ENCODE measurements around the gene P4HA3.

Gene P4HA3

GRCh38 chr11:74262725-74263124 is 48.7 kb downstream of the P4HA3 start:
- no peak for DNase-seq (ENCODE audit: low read depth)

GRCh38 chr11:74257959-74258553 is 53.4 kb downstream of the P4HA3 start:
- no peak for DNase-seq (ENCODE audit: low read depth)

- DNase-seq (ENCODE audit: low read depth), result no peak
Observed at GRCh38 chr11:74256378-74257133, 54.9 kb downstream of the P4HA3 start.

GRCh38 chr11:74255741-74256375 is 55.6 kb downstream of the P4HA3 start:
- DNase-seq (ENCODE audit: low read depth), result no peak

GRCh38 chr11:74253361-74253760 is 58.1 kb downstream of the P4HA3 start:
- no peak for DNase-seq (ENCODE audit: low read depth)

- DNase-seq (ENCODE audit: low read depth), result no peak
Observed at GRCh38 chr11:74249496-74249895, 61.9 kb downstream of the P4HA3 start.

- DNase-seq (ENCODE audit: low read depth), result no peak
Observed at GRCh38 chr11:74248469-74248868, 63.0 kb downstream of the P4HA3 start.

GRCh38 chr11:74238243-74238642 is 73.2 kb downstream of the P4HA3 start:
- no peak for DNase-seq (ENCODE audit: low read depth)

- DNase-seq (ENCODE audit: low read depth), result no peak
Observed at GRCh38 chr11:74237541-74237940, 73.9 kb downstream of the P4HA3 start.

- no peak for DNase-seq (ENCODE audit: low read depth)
Observed at GRCh38 chr11:74235121-74235520, 76.3 kb downstream of the P4HA3 start.

- no peak for DNase-seq (ENCODE audit: low read depth)
Observed at GRCh38 chr11:74233683-74234082, 77.8 kb downstream of the P4HA3 start.

- DNase-seq (ENCODE audit: low read depth), result no peak
Observed at GRCh38 chr11:74232311-74232950, 79.0 kb downstream of the P4HA3 start.

- no peak for DNase-seq (ENCODE audit: low read depth)
Observed at GRCh38 chr11:74226907-74227306, 84.5 kb downstream of the P4HA3 start.

- no peak for DNase-seq (ENCODE audit: low read depth)
Observed at GRCh38 chr11:74225565-74225964, 85.9 kb downstream of the P4HA3 start.

GRCh38 chr11:74221816-74222215 is 89.6 kb downstream of the P4HA3 start:
- no peak for DNase-seq (ENCODE audit: low read depth)

- DNase-seq (ENCODE audit: low read depth), result no peak
Observed at GRCh38 chr11:74220376-74220775, 91.1 kb downstream of the P4HA3 start.
